Activated CD8-positive, alpha-beta T cell treated with anti-CD3 and anti-CD28 coated beads, Interleukin-2, amount 10 ng/mL, durations not matched to agents 7 days and 5 days (primary cell): ENCODE data around the gene SYNPO. TPM values are rescaled to one million over a fixed set of nuclear protein-coding genes. Genes with fewer than 3 reads are reported as not detected.

Experiments used
- ATAC-seq: fragments of 150-1000 bp; cut with Tn5 transposase; one replicate; pipeline ENCODE4 v1.10.0; 2021; ENCODE audit warnings: moderate library complexity
- CTCF ChIA-PET: fragments of 350-600 bp; sonication (Branson Sonifier 250); formaldehyde crosslinking; loops from one replicate; lab custom pipeline; 2021; ENCODE audit warnings: antibody characterized with exemption; lab: Charles Lee
- POLR2A ChIA-PET: fragments of 350-600 bp; sonication (Branson Sonifier 250); formaldehyde crosslinking; loops from one replicate; lab custom pipeline; 2021; ENCODE audit warnings: antibody characterized with exemption; lab: Charles Lee
- DNase-seq: peaks from one replicate; pipeline ENCODE4 v3.0.0-alpha.2; 2020
- H3K27ac Mint-ChIP-seq: one replicate; pipeline ENCODE4 v1.8.0; 2021; ENCODE audit warnings: mild to moderate bottlenecking, mixed read lengths
- H3K27me3 Mint-ChIP-seq: one replicate; pipeline ENCODE4 v1.8.0; 2021; ENCODE audit warnings: low read depth, mixed read lengths
- H3K36me3 Mint-ChIP-seq: one replicate; pipeline ENCODE4 v1.8.0; 2021; ENCODE audit warnings: low read depth, mixed read lengths
- H3K4me1 Mint-ChIP-seq: one replicate; pipeline ENCODE4 v1.8.0; 2021; ENCODE audit warnings: low read depth, mixed read lengths
- H3K4me3 Mint-ChIP-seq: one replicate; pipeline ENCODE4 v1.8.0; 2021; ENCODE audit warnings: mild to moderate bottlenecking, mixed read lengths
- H3K9me3 Mint-ChIP-seq: one replicate; pipeline ENCODE4 v1.8.0; 2022; ENCODE audit warnings: mixed read lengths; ENCODE audit not compliant: insufficient read depth
- total RNA-seq, 2 experiments: library from RNA; stranded (reverse); gene quantifications; one replicate each; pipeline ENCODE4 v1.2.3, GENCODE V29; 2021

Gene SYNPO
- total RNA-seq, 2 experiments from 2014 or later: 0.10 TPM; not detected in 1

- no peak overlapping the region for H3K4me3 Mint-ChIP-seq
- H3K9me3 Mint-ChIP-seq: no peaks in the 10 kb centered on the region
- no peaks in the 10 kb centered on the region for H3K4me1 Mint-ChIP-seq
- POLR2A ChIA-PET: no interaction called here
- H3K27me3 Mint-ChIP-seq: no peaks in the 10 kb centered on the region
- no peak for DNase-seq
- no peak overlapping the region for H3K27ac Mint-ChIP-seq
- ATAC-seq: no peak
- CTCF ChIA-PET: no interaction called here
- H3K36me3 Mint-ChIP-seq: no peaks in the 10 kb centered on the region
These were observed 39.6 kb upstream of the SYNPO start for GRCh38 chr5:150600616-150601490.

DNA sequence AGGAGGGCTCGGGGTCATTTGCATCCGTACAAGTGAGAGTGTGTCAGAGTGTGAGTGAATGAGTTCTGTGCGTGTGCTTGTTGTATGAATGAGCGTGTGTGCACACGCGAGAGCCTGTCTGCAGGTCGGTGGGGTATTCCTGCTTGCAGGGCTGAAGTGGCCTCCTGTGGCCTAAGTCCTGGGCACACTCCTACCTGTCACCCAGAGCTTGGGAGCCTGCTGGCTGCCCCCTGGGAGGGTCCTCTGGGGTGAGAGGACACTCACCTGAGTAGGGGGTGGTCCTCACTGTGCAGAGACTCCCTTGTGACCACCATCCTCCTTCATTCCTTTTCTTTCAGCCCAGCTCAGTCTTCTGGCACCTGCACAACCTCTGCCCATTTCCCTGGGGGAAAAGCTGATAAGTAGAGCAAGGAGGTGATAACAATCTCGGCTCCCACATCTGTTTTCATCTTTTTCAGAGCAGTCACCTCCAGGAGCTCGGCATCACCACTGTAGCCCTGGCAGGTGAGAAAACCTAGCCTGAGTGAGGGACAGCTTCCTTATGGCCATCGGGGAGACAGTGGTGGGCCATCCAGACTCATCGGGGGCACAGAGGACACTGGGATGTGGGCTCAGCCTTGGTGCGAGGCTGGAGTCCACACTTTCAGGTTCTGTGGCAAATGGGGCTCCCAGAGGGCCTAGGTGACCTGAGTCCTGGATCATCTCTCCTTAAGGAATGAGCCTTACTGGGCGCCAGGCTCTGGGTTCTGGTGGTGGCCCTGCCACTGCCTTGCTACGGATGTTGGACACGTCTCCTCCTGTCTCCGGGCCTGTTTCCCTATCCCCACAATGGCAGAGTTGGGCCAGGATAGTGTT lies 38.7 kb upstream of the SYNPO start:
- no peaks in the 10 kb centered on the region for H3K4me1 Mint-ChIP-seq
- POLR2A ChIA-PET: interaction anchor here (0.6 kb wide), 1 partner anchor 120 kb away, joined by 3 read pairs; no protein-coding TSS in a partner anchor
- H3K36me3 Mint-ChIP-seq: no peaks in the 10 kb centered on the region
- ATAC-seq (no peak), DNase-seq (no peak)
- CTCF ChIA-PET: no interaction called here
- H3K27me3 Mint-ChIP-seq: no peaks in the 10 kb centered on the region
- no peak overlapping the region for H3K4me3 Mint-ChIP-seq
- no peak overlapping the region for H3K27ac Mint-ChIP-seq
- H3K9me3 Mint-ChIP-seq: no peaks in the 10 kb centered on the region

DNA sequence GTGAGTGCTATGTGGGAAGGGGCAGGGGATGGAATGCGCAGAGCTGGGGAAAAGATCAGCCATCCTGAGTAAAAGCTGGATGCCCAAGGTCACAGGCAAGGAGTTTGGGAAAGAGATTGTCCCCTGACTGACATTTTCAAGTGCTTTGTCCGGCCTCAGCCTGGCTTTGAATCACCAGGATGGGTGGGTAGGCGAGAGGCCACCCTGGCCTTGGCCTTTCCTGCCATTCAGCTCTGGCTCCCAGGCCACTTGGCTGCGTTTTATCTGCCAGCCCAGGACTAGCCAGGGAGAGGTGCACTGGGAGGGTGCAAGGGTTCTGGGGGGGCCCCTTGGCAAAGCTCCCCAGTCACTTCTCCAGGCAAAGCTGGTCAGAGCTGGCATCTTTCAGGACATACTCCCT lies 37.4 kb upstream of the SYNPO start:
- POLR2A ChIA-PET: no interaction called here
- no peak for DNase-seq
- H3K9me3 Mint-ChIP-seq: no peaks in the 10 kb centered on the region
- ATAC-seq: no peak
- no peak overlapping the region for H3K27ac Mint-ChIP-seq
- H3K27me3 Mint-ChIP-seq: no peaks in the 10 kb centered on the region
- H3K4me3 Mint-ChIP-seq: no peak overlapping the region
- no peaks in the 10 kb centered on the region for H3K4me1 Mint-ChIP-seq
- H3K36me3 Mint-ChIP-seq: no peaks in the 10 kb centered on the region
- CTCF ChIA-PET: interaction anchor here (0.6 kb wide), 1 partner anchor 46 kb away, joined by 3 read pairs; no protein-coding TSS in a partner anchor

DNA sequence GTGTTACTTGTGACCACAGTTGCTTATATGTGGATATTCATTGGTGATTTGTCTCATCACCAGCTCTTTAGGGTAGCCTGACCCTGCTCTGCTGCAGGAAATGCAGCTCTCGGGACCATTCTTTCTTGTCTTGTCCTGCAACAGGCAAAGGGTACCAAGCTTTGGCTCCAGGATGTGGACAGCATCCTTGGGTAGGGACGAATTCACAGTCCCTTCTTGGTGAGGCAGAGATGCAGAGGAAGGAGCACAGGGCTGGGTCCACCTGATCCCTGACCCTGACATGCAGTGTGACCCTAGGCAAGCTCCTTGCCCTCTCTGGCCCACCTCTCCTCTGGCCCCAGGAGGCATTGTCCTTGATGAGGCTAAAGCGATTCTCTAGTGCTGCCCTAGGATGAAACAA lies 37.0 kb upstream of the SYNPO start:
- CTCF ChIA-PET: interaction anchor here (0.6 kb wide), 1 partner anchor 46 kb away, joined by 3 read pairs; no protein-coding TSS in a partner anchor
- H3K9me3 Mint-ChIP-seq: no peaks in the 10 kb centered on the region
- H3K4me1 Mint-ChIP-seq: no peaks in the 10 kb centered on the region
- DNase-seq: no peak
- no peak overlapping the region for H3K27ac Mint-ChIP-seq
- no peaks in the 10 kb centered on the region for H3K36me3 Mint-ChIP-seq
- H3K27me3 Mint-ChIP-seq: no peaks in the 10 kb centered on the region
- POLR2A ChIA-PET: no interaction called here
- no peak overlapping the region for H3K4me3 Mint-ChIP-seq
- no peak for ATAC-seq

- Mint-ChIP-seq H3K4me1 (no peaks in the 10 kb centered on the region), H3K36me3 (no peaks in the 10 kb centered on the region), H3K4me3 (no peak overlapping the region), H3K27ac (no peak overlapping the region), H3K27me3 (no peaks in the 10 kb centered on the region), H3K9me3 (no peaks in the 10 kb centered on the region)
- no peak for ATAC-seq
- CTCF ChIA-PET: no interaction called here
- POLR2A ChIA-PET: no interaction called here
- DNase-seq: no peak
These were observed 36.5 kb upstream of the SYNPO start for GRCh38 chr5:150604010-150604409.

DNA sequence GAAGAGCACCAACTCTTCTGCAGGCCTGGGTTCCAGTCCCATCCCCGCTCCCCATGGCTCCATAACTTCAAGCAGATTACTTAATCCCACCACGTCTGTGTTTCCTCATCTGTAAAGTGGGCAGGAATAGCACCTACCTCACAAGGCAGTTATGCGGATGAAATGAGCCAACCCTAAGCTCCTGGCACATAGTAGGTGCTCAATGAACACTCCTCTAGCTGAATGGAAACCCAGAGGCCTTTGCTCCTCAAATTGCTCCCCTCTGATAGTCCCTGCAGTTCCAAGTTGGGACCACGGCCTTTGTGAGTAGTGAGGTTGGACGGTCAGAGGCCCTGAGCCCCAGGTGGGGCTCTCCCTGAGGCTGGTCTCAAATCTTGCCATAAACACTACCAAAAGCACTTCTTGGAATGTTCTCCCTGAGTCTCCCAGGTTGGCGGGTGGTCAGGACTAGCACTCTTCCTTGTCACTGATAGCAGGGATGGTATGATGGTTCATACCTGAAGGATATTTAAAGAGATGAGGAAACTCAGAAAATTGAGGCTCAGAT lies 35.5 kb upstream of the SYNPO start:
- Mint-ChIP-seq H3K27ac (no peak overlapping the region), H3K9me3 (no peaks in the 10 kb centered on the region), H3K36me3 (no peaks in the 10 kb centered on the region), H3K4me1 (no peaks in the 10 kb centered on the region), H3K27me3 (no peaks in the 10 kb centered on the region), H3K4me3 (no peak overlapping the region)
- CTCF ChIA-PET: no interaction called here
- ATAC-seq (no peak), DNase-seq (no peak)
- POLR2A ChIA-PET: no interaction called here

- H3K9me3 Mint-ChIP-seq: no peaks in the 10 kb centered on the region
- H3K4me1 Mint-ChIP-seq: no peaks in the 10 kb centered on the region
- H3K27ac Mint-ChIP-seq: no peak overlapping the region
- ChIA-PET POLR2A (no interaction called here), CTCF (no interaction called here)
- ATAC-seq: no peak
- no peaks in the 10 kb centered on the region for H3K27me3 Mint-ChIP-seq
- DNase-seq: no peak
- no peak overlapping the region for H3K4me3 Mint-ChIP-seq
- no peaks in the 10 kb centered on the region for H3K36me3 Mint-ChIP-seq
These were observed 34.9 kb upstream of the SYNPO start for GRCh38 chr5:150605546-150605945.

GRCh38 chr5:150606476-150606875 lies 34.0 kb upstream of the SYNPO start:
- no peaks in the 10 kb centered on the region for H3K4me1 Mint-ChIP-seq
- H3K36me3 Mint-ChIP-seq: no peaks in the 10 kb centered on the region
- POLR2A ChIA-PET: no interaction called here

DNA sequence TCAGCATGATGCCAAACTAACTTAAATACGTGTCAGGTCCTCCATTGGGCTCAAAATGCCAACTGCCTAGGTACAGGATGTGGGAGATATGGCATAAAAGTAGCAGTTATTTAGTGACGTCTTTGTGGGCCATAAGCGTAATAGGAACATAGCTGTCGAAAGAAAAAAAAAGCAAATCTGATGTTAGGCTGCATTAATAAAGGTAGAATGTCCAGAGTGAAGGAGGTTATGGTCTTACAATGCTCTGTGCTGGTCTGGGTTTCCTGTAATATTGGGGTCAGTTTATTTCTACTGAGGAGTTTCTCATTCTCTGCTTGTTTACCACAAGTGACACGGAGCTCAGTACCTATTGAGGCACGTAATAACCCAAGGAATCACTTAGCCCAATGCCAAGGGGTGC lies 33.4 kb upstream of the SYNPO start:
- DNase-seq (no peak), ATAC-seq (no peak)

More at GRCh38 chr5:150606476-150606875, 34.0 kb upstream of the SYNPO start:
- Mint-ChIP-seq H3K9me3 (no peaks in the 10 kb centered on the region), H3K27ac (no peak overlapping the region), H3K27me3 (no peaks in the 10 kb centered on the region), H3K4me3 (no peak overlapping the region)
- CTCF ChIA-PET: no interaction called here
- no peak for DNase-seq
- ATAC-seq: no peak

DNA sequence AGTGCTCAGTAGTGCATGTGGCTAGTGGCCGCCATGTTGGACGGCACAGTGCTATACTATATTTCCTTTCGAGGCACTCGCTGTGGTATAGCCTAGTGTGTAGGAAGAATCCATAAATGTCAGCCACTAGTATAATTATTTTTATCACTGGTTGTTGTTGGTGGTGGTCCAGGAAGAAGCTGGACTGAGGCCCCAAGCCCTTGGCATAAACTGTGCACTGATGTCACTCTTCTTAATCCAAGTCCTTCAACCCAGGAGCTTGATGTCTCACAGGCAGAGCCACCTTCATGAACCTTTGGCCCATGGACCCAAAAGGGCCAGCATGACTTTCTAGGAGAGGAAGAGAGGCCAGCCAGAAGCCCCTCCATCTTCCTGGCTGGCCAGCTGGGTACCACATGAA lies 32.5 kb upstream of the SYNPO start:
- no peak overlapping the region for H3K4me3 Mint-ChIP-seq
- no peaks in the 10 kb centered on the region for H3K4me1 Mint-ChIP-seq
- DNase-seq (no peak), ATAC-seq (no peak)
- ChIA-PET CTCF (interaction anchor here (1.8 kb wide), 1 partner anchor 48 kb away, joined by 4 read pairs; no protein-coding TSS in a partner anchor), POLR2A (no interaction called here)
- no peak overlapping the region for H3K27ac Mint-ChIP-seq
- H3K9me3 Mint-ChIP-seq: no peaks in the 10 kb centered on the region
- no peaks in the 10 kb centered on the region for H3K27me3 Mint-ChIP-seq
- H3K36me3 Mint-ChIP-seq: no peaks in the 10 kb centered on the region

More for the DNA sequence above, 33.4 kb upstream of the SYNPO start:
- Mint-ChIP-seq H3K27me3 (no peaks in the 10 kb centered on the region), H3K9me3 (no peaks in the 10 kb centered on the region), H3K4me1 (no peaks in the 10 kb centered on the region), H3K36me3 (no peaks in the 10 kb centered on the region), H3K27ac (no peak overlapping the region), H3K4me3 (no peak overlapping the region)
- ChIA-PET POLR2A (no interaction called here), CTCF (interaction anchor here (1.8 kb wide), 1 partner anchor 47 kb away, joined by 4 read pairs; no protein-coding TSS in a partner anchor)

GRCh38 chr5:150608991-150609390 lies 31.5 kb upstream of the SYNPO start:
- Mint-ChIP-seq H3K4me1 (no peaks in the 10 kb centered on the region), H3K4me3 (no peak overlapping the region), H3K27ac (no peak overlapping the region), H3K36me3 (no peaks in the 10 kb centered on the region), H3K27me3 (no peaks in the 10 kb centered on the region), H3K9me3 (no peaks in the 10 kb centered on the region)
- POLR2A ChIA-PET: no interaction called here
- CTCF ChIA-PET: interaction anchor here (0.7 kb wide), 1 partner anchor 11 kb away, joined by 4 read pairs; no protein-coding TSS in a partner anchor
- no peak for DNase-seq
- ATAC-seq: no peak
